Activated T-helper 1 cell treated with Interleukin-2 at 50 U/mL for 16 hours (primary cell): Measurements from ENCODE around the gene NCL.
A peak's percentile ranks its signal among the peaks of the same experiment; 100 is the strongest.
"Not testable (repeated sequence)": the region's sequence is repeated elsewhere in the genome, so short reads cannot be mapped to it uniquely, and the experiment has no call there.

Source experiments
- DNase-seq: peaks from one replicate; pipeline ENCODE4 v3.0.0-alpha.2; 2020; ENCODE audit warnings: low read depth

The NCL gene

GRCh38 chr2:231467613-231468530, 3.6 kb upstream of the NCL start:
- no peak for DNase-seq

DNA sequence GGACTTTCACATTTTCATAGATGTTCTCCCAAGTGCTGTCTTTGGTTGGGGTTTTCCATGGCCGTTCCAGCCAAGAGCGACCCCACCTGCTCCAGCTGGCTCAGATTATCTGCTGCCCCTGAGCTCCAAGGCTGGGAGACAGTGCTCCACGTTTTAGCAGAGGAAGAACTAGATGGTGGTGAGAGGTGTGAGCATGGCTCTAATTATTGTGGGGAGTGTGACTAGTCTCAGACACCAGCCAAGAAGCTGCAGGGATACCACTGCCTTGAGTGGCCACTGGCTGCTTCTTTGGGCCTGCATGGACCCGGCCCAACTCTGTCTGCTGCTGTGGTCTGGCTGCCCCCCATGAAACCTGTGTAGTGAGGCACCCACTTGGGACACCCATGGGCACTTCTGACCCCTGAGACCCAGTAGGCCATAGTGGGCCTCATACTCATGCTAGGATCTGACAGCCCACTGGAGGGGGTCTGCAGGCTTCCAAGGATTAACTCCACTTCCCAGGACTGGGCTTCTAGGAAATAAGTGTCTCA, 2.8 kb upstream of the NCL start:
- DNase-seq: no peak

GRCh38 chr2:231464576-231465540, 574 bp upstream of the NCL start:
- peak; percentile 98 for DNase-seq

- no peak for DNase-seq
Observed at GRCh38 chr2:231462729-231463465, 1.4 kb downstream of the NCL start.

- DNase-seq: no peak
Observed at GRCh38 chr2:231461516-231461971, 2.7 kb downstream of the NCL start.

DNA sequence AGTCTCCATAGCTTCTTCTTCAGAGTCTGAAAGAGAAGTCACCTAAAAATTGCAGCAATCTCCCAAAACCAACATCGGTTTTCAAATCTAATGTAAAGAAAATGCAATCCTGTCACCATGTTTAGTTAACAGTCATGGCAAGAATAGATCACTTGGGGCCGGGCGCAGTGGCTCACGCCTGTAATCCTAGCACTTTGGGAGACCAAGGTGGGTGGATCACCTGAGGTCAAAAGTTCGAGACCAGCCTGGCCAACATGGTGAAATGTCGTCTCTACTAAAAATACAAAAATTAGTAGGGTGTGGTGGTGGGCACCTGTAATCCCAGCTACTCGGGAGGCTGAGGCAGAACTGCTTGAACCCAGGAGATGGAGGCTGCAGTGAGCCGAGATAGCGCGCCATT, 3.4 kb downstream of the NCL start:
- DNase-seq: not testable (repeated sequence)

GRCh38 chr2:231460073-231460835, 4.0 kb downstream of the NCL start:
- DNase-seq: no peak

- DNase-seq: no peak
Observed at GRCh38 chr2:231458368-231458767, 5.9 kb downstream of the NCL start.

GRCh38 chr2:231457101-231457500, 7.2 kb downstream of the NCL start:
- no peak for DNase-seq

DNA sequence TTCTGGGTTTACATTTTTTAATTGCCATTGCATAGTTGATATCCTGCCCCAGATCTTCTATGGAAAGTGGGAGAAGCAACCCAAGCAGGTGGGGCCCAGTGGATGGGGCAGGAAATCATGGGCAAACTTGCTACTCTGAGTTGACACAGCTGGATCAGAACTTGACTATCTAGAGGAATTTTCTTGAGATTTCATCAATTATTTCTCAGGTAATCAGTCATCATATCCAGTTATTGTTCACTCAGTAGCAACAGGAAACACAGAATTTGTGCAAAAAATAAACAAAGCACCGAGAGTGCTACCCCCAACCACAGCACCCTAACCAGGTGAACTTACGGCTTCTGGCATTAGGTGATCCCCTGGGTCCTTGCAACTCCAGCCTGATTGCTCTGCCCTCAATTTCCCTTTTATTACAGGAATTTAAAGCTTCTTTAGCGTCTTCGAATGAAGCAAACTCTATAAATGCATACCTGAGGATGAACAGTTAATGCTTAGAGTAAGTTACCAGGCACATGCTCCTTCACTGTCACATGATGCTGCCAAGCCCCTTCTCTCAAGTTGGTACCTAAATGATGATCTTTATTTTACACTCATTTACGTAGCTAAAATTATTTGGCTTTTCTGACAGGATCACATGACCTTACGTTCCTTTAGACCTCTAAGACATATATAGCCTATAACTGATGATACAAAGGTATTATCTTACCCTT, 7.8 kb downstream of the NCL start:
- DNase-seq: no peak

GRCh38 chr2:231455890-231456289, 8.4 kb downstream of the NCL start:
- no peak for DNase-seq

DNA sequence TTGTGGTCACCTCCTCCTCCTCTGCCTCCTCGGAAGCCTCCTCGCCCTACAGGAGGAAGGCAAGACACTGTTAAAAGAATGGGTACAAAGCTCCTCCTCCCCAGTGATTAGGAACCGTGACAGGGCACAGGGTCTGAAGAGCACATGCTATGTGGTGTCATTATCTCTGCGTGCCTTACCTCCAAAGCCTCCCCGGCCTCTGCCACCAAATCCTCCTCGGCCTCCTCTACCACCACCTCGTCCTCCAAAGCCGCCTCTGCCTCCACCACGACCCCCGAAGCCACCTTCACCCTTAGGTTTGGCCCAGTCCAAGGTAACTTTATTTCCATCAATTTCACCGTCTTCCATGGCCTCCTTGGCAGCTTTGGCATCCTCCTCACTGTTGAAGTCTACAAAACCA, 9.1 kb downstream of the NCL start:
- DNase-seq: no peak

DNA sequence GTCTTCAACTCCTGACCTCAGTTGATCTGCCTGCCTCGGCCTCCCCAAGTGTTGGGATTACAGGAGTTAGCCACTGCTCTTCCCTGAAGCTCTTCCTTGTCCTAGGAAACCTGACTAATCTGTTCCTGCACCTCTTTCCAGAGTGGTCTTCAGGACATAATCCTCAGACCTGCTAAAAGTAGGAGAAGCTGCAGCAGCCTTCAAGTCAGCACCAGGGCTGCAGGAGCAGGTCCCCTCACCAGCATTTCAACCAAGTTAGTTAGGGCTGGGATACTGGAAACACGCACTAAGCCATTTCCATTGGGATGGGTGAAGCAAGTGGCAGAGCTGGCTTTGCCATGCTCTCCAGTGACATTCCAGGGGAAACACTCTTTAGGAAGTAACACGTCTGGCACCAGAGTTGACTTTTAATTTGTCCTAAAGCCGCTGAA, 9.9 kb downstream of the NCL start:
- no peak for DNase-seq

DNA sequence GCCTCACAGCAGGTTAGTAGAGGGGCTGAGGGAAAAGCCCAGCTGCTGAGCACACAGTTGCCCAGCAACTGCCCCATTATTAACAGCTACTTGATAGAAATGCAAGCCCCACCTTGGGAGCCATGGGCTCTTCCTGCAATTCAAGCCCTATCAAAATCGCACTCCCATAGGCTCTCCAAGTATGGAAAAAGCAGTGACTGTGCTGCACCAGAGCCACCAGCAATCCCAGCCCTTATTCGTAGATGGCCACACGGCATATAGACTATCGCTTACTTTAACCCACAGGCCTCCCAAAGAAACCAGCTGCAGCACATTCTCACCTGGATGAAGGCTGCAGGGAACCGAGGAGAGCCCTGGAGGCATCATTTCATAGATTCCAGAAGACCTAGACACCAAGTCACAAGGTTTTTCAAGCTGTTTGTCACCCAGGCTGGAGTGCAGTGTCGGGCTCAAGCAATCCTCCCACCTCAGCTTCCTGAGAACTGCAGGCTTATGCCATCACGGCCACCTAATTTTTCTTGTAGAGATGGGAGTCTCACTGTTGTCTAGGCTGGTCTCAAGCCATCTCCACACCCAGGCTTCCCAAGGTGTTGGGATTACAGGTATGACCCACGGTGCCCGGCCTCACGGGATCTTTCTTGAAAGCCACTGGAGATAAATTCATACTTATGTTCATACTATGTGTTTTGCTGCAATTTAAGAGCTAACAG, 11.3 kb downstream of the NCL start:
- DNase-seq: no peak

- DNase-seq: no peak
Observed at GRCh38 chr2:231450548-231450989, 13.7 kb downstream of the NCL start.

- DNase-seq: no peak
Observed at GRCh38 chr2:231449503-231450054, 14.7 kb downstream of the NCL start.

GRCh38 chr2:231436957-231437356, 27.3 kb downstream of the NCL start:
- DNase-seq: no peak

DNA sequence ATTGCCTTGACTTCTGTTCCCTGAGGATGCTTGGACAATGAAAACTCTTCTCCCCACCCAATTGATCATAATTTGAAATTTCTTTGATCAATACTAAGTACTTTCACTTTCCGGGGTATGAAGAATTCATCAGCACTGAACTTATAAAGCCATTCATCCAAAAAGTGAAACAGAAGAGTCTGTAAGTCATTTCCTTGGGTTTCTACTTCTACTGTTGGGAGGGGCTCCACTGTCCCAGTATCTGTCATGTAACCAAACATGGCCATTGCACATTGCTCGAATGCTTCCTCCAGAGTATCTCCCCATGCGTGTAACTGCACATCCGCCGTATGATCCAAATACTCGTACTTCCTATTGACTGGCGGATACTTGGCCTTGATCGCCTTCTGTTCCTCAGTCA, 30.3 kb downstream of the NCL start:
- no peak for DNase-seq

GRCh38 chr2:231431606-231432005, 32.7 kb downstream of the NCL start:
- DNase-seq: no peak
